ENCODE results near the gene ADGRG6. TPM values are rescaled to one million over a fixed set of nuclear protein-coding genes. Genes with fewer than 3 reads are reported as not detected.
A peak's percentile ranks its signal among the peaks of the same experiment; 100 is the strongest.

ADGRG6 gene
- polyA plus RNA-seq, 1 of the 3 experiments (the other 2 are of a cell fraction) = 61.5 TPM

DNA sequence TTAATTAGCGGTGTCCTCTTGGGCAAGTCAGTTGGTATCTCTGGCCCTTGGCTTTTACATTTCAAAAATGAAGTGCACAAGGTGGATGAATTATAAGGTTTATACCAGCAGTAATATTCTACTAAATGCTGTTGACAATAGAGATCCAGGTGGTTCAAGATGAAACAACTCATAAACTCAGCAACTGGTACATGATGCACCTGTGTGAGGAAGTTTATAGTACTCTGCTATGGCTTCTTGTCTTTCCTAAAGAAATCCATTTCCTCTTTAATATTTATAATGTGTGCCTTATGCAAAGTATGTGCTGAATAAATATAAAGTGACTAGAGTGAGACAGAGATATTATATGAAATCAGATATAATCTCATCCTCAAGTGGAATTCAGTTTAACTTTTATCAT, 48.5 kb downstream of the ADGRG6 start:
- Histone ChIP-seq H3K79me2 (ENCODE audit: insufficient read depth) (peaks cover 73% of the 10 kb centered on the region), H3F3A (replicated peaks; ENCODE audit: insufficient read depth) (peaks cover 28% of the 10 kb centered on the region), H3K9ac (no peak overlapping the region), H3K9me3 (peaks cover 14% of the 10 kb centered on the region; the same call in 1 of the 2 replicates), H3K36me3 (replicated peaks in 1 of 2; ENCODE audit: control insufficient read depth in 1 of 2, insufficient read depth in 2 of 2, low read length in 1 of 2) (peaks cover 0 to 17% of the 10 kb centered on the region in 2 experiments), H3K9me2 (no peaks in the 10 kb centered on the region), H3K4me2 (no peak overlapping the region), H3K27me3 (ENCODE audit: insufficient read depth) (no peaks in the 10 kb centered on the region), H3K27ac (ENCODE audit: low read depth in 2 of 2, low read length in 1 of 2) (no peak overlapping the region), H3K4me1 (ENCODE audit: control insufficient read depth in 1 of 2, insufficient read depth in 2 of 2, low read depth in 1 of 2, low read length in 1 of 2) (no peaks in the 10 kb centered on the region; a peak in 1 of 4 replicates), H2AFZ (ENCODE audit: low read depth) (no peak overlapping the region), H3K4me3 (ENCODE audit: low read depth in 2 of 2, low read length in 1 of 2) (no peak overlapping the region), H4K20me1 (ENCODE audit: insufficient read depth) (no peaks in the 10 kb centered on the region)
- 67% methylated on average over 1 of the region's 1 CpG for WGBS (ENCODE audit: low lambda C conversion rate)
- TF ChIP-seq, protein P1, sequence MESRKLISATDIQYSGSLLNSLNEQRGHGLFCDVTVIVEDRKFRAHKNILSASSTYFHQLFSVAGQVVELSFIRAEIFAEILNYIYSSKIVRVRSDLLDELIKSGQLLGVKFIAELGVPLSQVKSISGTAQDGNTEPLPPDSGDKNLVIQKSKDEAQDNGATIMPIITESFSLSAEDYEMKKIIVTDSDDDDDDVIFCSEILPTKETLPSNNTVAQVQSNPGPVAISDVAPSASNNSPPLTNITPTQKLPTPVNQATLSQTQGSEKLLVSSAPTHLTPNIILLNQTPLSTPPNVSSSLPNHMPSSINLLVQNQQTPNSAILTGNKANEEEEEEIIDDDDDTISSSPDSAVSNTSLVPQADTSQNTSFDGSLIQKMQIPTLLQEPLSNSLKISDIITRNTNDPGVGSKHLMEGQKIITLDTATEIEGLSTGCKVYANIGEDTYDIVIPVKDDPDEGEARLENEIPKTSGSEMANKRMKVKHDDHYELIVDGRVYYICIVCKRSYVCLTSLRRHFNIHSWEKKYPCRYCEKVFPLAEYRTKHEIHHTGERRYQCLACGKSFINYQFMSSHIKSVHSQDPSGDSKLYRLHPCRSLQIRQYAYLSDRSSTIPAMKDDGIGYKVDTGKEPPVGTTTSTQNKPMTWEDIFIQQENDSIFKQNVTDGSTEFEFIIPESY (IDR thresholded peaks at IDR 0.05; ENCODE audit: borderline replicate concordance, low read depth) = no peak
- no peak for TF ChIP-seq POLR2AphosphoS5 (IDR thresholded peaks at IDR 0.05; ENCODE audit: low read depth, low read length)
- no peak for DNase-seq
- ChIA-PET POLR2A (no interaction called here), CTCF (no interaction called here)

DNA sequence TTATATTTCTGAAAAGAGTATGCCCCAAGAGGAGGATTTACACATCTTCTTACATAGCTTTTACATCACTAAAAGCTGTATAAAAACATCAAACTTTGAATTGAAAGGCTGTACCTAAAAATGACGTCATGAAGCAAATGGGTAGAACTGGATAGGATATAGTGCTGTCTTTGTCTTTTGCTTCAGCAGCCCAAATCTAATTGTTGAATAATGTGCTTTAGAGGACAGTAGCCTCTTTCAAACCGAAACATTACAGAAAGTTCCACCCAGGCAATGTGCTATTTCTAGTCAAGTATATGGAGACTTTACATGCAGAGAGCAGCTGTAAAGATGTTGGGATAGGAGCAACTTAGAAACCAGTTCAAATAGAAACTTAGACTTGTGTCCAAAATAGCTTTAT, 51.9 kb downstream of the ADGRG6 start:
- peak overlapping the region; percentile 41; the same call in 1 of the 2 replicates for H3K9ac ChIP-seq
- POLR2A ChIA-PET = no interaction called here
- TF ChIP-seq, protein P2, sequence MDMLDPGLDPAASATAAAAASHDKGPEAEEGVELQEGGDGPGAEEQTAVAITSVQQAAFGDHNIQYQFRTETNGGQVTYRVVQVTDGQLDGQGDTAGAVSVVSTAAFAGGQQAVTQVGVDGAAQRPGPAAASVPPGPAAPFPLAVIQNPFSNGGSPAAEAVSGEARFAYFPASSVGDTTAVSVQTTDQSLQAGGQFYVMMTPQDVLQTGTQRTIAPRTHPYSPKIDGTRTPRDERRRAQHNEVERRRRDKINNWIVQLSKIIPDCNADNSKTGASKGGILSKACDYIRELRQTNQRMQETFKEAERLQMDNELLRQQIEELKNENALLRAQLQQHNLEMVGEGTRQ (IDR thresholded peaks at IDR 0.05; ENCODE audit: borderline replicate concordance, low read depth, low read length) = no peak
- TF ChIP-seq MXI1 (IDR thresholded peaks at IDR 0.05; ENCODE audit: low read depth, low read length) = no peak
- TF ChIP-seq GATA2 (CRISPR knock-in tag; IDR thresholded peaks at IDR 0.05) = no peak
- no peak for TF ChIP-seq RCOR1 (IDR thresholded peaks at IDR 0.05; ENCODE audit: low read length)
- TF ChIP-seq TCF12 (IDR thresholded peaks at IDR 0.05) = no peak
- no peak for TF ChIP-seq FOXM1 (IDR thresholded peaks at IDR 0.05; ENCODE audit: low read depth)
- TF ChIP-seq, protein P3, sequence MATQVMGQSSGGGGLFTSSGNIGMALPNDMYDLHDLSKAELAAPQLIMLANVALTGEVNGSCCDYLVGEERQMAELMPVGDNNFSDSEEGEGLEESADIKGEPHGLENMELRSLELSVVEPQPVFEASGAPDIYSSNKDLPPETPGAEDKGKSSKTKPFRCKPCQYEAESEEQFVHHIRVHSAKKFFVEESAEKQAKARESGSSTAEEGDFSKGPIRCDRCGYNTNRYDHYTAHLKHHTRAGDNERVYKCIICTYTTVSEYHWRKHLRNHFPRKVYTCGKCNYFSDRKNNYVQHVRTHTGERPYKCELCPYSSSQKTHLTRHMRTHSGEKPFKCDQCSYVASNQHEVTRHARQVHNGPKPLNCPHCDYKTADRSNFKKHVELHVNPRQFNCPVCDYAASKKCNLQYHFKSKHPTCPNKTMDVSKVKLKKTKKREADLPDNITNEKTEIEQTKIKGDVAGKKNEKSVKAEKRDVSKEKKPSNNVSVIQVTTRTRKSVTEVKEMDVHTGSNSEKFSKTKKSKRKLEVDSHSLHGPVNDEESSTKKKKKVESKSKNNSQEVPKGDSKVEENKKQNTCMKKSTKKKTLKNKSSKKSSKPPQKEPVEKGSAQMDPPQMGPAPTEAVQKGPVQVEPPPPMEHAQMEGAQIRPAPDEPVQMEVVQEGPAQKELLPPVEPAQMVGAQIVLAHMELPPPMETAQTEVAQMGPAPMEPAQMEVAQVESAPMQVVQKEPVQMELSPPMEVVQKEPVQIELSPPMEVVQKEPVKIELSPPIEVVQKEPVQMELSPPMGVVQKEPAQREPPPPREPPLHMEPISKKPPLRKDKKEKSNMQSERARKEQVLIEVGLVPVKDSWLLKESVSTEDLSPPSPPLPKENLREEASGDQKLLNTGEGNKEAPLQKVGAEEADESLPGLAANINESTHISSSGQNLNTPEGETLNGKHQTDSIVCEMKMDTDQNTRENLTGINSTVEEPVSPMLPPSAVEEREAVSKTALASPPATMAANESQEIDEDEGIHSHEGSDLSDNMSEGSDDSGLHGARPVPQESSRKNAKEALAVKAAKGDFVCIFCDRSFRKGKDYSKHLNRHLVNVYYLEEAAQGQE (IDR thresholded peaks at IDR 0.05; ENCODE audit: low read depth, low read length) = no peak
- no peak for TF ChIP-seq RXRA (IDR thresholded peaks at IDR 0.05; ENCODE audit: borderline replicate concordance, low read depth)
- TF ChIP-seq CHD2 (IDR thresholded peaks at IDR 0.05; ENCODE audit: low read length, partially characterized antibody) = no peak
- TF ChIP-seq TAF1 (IDR thresholded peaks at IDR 0.05; ENCODE audit: borderline replicate concordance, low read depth, low read length) = no peak
- no peak for TF ChIP-seq NFIC (IDR thresholded peaks at IDR 0.05; ENCODE audit: borderline replicate concordance)
- TF ChIP-seq TEAD4 (IDR thresholded peaks at IDR 0.05; ENCODE audit: borderline replicate concordance, insufficient read depth) = no peak
- no peak for TF ChIP-seq RAD21 (IDR thresholded peaks at IDR 0.05; ENCODE audit: low read length)
- no peak for TF ChIP-seq POLR2AphosphoS5 (IDR thresholded peaks at IDR 0.05; ENCODE audit: low read depth, low read length)
- TF ChIP-seq, protein P1 (IDR thresholded peaks at IDR 0.05; ENCODE audit: borderline replicate concordance, low read depth) = no peak
- no peak for TF ChIP-seq ELF1 (IDR thresholded peaks at IDR 0.05)
- TF ChIP-seq RFX5 (IDR thresholded peaks at IDR 0.05; ENCODE audit: low read length) = no peak
- TF ChIP-seq JUND (IDR thresholded peaks at IDR 0.05) = no peak
- no peak for TF ChIP-seq SIN3A (IDR thresholded peaks at IDR 0.05; ENCODE audit: borderline replicate concordance, low read depth, low read length)
- TF ChIP-seq SMC3 (IDR thresholded peaks at IDR 0.05; ENCODE audit: low read depth, low read length) = no peak
- peak overlapping the region; percentile 51; the same call in 1 of the 2 replicates for H2AFZ ChIP-seq (ENCODE audit: low read depth)
- CTCF ChIA-PET = no interaction called here
- DNase-seq = no peak
- no peaks in the 10 kb centered on the region for H3K27me3 ChIP-seq (ENCODE audit: insufficient read depth)
- peak overlapping the region; percentile 34 to 59; a peak in 3 of 4 replicates for H3K27ac ChIP-seq (ENCODE audit: low read depth in 2 of 2, low read length in 1 of 2)
- peaks cover 85% of the 10 kb centered on the region for H3K79me2 ChIP-seq (ENCODE audit: insufficient read depth)
- H3K4me1 ChIP-seq (ENCODE audit: control insufficient read depth in 1 of 2, insufficient read depth in 2 of 2, low read depth in 1 of 2, low read length in 1 of 2) = peaks cover 0 to 4% of the 10 kb centered on the region in 2 experiments; a peak in 3 of 4 replicates
- peaks cover 43% of the 10 kb centered on the region for H3F3A ChIP-seq (replicated peaks; ENCODE audit: insufficient read depth)
- no peaks in the 10 kb centered on the region for H3K9me2 ChIP-seq
- peaks cover 0 to 13% of the 10 kb centered on the region in 2 experiments for H3K36me3 ChIP-seq (replicated peaks in 1 of 2; ENCODE audit: control insufficient read depth in 1 of 2, insufficient read depth in 2 of 2, low read length in 1 of 2)
- H3K4me2 ChIP-seq = peak overlapping the region; percentile 33; the same call in 1 of the 2 replicates
- 14% methylated on average over 2 of the region's 2 CpGs for WGBS (ENCODE audit: low lambda C conversion rate)
- peaks cover 10% of the 10 kb centered on the region; the same call in 1 of the 2 replicates for H3K9me3 ChIP-seq
- no peaks in the 10 kb centered on the region for H4K20me1 ChIP-seq (ENCODE audit: insufficient read depth)
- no peak overlapping the region for H3K4me3 ChIP-seq (ENCODE audit: low read depth in 2 of 2, low read length in 1 of 2)
